A549 treated with CORT108297 at 1 μM for 4 hours (cell line): ENCODE results near the gene SLC38A5. TPM values are rescaled to one million over a fixed set of nuclear protein-coding genes. Genes with fewer than 3 reads are reported as not detected.

ENCODE experiments used
- total RNA-seq: library from RNA; stranded (reverse); fragments of 200-300 nt; extraction: Qiagen RNA extraction; gene quantifications from 5 replicates; pipeline ENCODE4 v1.2.3, GENCODE V29; 2022

The SLC38A5 gene
- 0.12 to 0.34 TPM (median 0.23 TPM) in 5 replicates for total RNA-seq

DNA sequence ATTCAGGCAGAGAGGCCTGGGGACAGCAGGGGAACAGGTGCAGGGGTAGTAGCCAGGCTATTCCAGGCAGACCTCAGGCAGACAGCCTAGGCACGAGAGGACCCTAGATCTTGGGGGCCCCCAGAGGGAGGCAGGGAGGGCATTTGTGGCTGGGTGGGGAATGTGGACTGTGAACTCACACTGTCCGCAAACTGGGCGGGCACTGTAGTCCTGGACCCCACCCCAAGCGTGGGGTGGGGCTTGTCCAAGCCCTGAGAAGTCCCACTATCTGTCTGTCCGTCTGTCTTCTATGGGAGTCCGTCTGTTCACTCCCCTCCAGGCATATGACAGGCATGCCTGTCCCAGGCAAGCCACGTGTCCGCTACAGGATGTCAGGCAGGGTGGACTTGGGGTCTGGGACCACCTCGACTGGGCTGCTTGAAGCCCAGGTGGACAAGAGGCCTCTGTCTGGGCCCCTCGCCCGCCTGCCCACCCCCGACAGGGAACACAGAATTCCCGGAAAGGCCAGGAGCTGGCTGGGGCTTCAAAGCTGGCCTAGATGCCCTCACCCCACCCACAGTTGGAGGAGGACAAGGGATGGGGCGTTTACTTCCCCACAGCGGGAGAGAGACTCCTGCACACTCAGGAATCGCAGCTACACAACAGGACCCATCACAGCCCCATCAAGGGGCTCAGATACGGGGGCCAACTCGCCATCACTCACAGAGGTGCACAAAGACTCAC, at the start of gene SLC38A5:
TSS of gene SLC38A5 (minus strand) at position 151 of the 723 bp plus-strand sequence. CDS start 2,336 bp downstream, outside the sequence.

DNA sequence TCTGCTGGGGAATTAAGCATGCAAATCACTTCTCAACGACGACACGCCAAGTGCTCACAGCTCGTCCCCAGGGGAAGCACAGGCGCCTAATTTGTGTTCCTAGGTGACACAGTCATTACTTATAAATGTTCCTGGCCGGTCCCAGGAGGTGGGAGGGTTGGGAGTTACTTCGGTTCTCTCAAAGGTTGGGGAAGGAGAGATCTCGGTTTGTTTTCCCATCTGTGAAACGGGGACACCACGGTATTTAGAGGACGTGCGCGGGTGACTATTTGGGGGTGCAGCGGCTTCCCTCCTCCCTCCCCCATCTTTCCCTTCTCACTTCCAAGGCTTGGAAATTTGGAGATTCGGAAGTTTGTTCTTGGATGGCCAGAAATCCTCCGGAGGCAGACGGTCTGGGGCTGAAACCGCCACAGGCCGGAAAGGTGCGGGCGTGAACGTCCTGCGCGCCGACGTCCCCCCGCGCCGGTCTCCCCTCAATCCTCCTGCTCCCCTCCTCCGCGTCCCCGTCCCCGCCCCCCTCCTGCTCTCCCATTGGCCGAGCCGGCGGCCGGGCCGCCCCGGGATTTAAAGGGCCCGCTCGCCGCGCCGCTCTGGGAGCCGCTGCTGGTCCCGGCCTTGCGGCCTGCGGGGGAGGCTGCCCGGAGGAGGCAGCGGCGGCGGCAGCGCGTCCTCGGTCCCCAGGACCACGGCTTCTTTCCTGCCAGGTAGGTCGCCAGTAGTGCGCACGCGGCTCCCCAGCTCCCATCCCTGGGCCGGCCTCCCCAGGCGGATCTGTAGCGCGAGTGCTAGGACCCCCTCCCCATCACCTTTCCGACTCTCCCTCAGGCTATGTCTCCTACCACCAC, 38.6 kb upstream of the SLC38A5 start, which contains the start of gene PORCN:
TSS of gene PORCN (plus strand) at position 593 of the 845 bp plus-strand sequence. CDS start 829 bp downstream, outside the sequence.

DNA sequence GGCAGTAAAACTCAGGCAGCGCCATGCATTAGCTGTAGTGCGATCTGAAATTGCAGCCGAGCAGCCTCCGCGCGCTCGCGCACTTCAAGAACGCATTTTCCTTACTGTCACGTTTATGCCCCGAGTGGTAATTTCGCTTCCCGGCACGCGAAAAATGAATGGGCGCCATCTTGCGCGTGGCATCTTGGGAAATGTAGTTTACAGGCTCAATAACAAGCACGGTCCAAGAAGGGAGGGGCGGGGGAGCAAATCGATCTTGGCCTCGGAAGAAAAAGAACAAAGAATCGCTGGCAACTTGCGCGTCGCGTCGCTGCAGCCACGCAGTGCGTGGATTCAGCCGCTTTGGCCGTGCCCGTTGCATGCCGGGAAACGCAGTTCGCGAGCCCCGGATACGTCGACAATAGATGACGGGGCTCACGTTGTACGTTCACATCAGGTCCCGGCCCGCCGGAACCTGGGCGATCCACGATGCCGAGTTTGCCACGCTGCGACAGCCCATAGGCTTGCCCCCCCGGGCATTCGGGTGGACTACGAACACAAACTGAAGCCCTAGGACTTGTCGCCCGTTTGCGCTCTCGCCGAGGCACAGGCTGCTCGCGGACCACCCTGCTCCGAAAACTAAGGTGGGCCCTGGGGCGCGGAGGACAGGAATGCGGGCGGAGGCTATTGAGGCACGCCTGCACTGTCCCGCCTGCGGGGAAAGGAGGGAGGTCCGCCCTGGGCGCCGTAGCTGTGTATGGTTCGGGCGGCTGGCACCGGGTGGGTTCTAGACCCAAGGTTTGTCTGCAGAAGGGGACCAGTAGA, 5.9 kb upstream of the SLC38A5 start, which contains the start of gene FTSJ1:
TSS of gene FTSJ1 (plus strand) at position 426 of the 804 bp plus-strand sequence. CDS start 1,849 bp downstream, outside the sequence.

DNA sequence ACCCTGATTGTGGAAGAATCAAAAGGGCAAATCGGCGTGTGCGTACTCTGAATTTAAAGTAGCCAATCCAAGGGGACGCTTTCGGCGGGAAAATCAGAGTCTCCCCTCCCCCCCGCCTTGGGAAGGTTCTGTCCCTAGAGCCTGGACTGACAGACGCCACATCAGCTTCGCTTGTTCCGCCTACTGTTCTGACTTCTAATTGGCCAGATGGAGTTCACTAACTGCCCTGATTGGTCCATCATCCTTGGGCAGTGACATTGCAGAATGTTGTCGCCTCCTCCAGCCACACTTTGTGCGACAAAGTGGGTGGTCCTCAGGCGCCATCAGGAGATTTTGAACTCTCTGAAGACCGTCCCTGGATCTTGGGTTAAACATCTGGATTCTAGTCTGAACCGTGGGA, 58.2 kb downstream of the SLC38A5 start, which contains the start of gene SSX4B:
TSS of gene SSX4B (minus strand) at position 101 of the 400 bp plus-strand sequence. CDS start 588 bp downstream, outside the sequence.

Other genes starting within 250 kb of the SLC38A5 start
- not detected in 5 replicates for gene SSX1, start 214.9 kb downstream of the SLC38A5 start, total RNA-seq
- not detected in 5 replicates for gene SSX3, start 113.6 kb downstream of the SLC38A5 start, total RNA-seq
- not detected in 5 replicates for gene SSX4, start 86.7 kb downstream of the SLC38A5 start, total RNA-seq
- not detected in 5 replicates for gene SSX4B, start 58.3 kb downstream of the SLC38A5 start, total RNA-seq
- 67.6 to 76.7 TPM (median 71.1 TPM) in 5 replicates for gene FTSJ1, start 5.9 kb upstream of the SLC38A5 start, total RNA-seq
- 15.4 to 18.8 TPM (median 17.6 TPM) in 5 replicates for gene PORCN, start 38.7 kb upstream of the SLC38A5 start, total RNA-seq
- gene EBP, start 51.5 kb upstream of the SLC38A5 start, total RNA-seq, result 113 to 155 TPM (median 148 TPM) in 5 replicates
- 9.5 to 12.7 TPM (median 11.8 TPM) in 5 replicates for gene TBC1D25, start 69.5 kb upstream of the SLC38A5 start, total RNA-seq
- gene RBM3, start 104.2 kb upstream of the SLC38A5 start, total RNA-seq, result 297 to 439 TPM (median 349 TPM) in 5 replicates
- 56.5 to 88.9 TPM (median 81.1 TPM) in 5 replicates for gene WDR13, start 127.2 kb upstream of the SLC38A5 start, total RNA-seq
- 0.21 to 0.36 TPM (median 0.25 TPM) in 5 replicates for gene WAS, start 213.5 kb upstream of the SLC38A5 start, total RNA-seq
- 18.9 to 22.9 TPM (median 22.2 TPM) in 5 replicates for gene SUV39H1, start 226.5 kb upstream of the SLC38A5 start, total RNA-seq